Measurements from ENCODE around the gene FIS1. TPM values are rescaled to one million over a fixed set of nuclear protein-coding genes. Genes with fewer than 3 reads are reported as not detected.
A peak's percentile ranks its signal among the peaks of the same experiment; 100 is the strongest.

FIS1 gene
- total RNA-seq, 4 donors from 2014 or later = 129 to 251 (median 233) TPM

DNA sequence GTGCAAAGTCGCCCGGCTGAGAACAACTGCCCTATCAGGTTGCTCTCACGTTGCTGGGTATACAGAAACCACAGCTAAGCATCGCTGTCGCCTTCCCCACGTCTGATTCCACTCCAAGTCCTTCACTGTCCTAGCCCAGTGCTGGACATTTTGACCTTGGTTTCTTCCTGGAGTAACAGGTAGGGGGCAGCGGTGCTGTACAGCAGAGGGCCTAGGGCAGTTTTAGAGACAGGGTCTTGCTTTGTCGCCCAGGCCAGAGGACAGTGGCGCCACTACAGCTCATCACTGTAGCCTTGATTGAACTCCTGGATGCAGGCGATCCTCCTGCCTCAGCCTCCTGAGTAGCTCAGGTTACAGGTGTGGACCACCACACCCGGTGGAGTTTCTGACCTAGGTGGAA is 9.8 kb downstream of the FIS1 start:
- no peak overlapping the region for H3K4me3 ChIP-seq
- intact Hi-C loops (cut with DNase I; ENCODE audit: low total_unique reads) = no loop called here
- H3K4me1 ChIP-seq = peaks cover 0 to 6% of the 10 kb centered on the region in 2 donors
- no peaks in the 10 kb centered on the region for H3K27me3 ChIP-seq
- TF ChIP-seq, protein P1, sequence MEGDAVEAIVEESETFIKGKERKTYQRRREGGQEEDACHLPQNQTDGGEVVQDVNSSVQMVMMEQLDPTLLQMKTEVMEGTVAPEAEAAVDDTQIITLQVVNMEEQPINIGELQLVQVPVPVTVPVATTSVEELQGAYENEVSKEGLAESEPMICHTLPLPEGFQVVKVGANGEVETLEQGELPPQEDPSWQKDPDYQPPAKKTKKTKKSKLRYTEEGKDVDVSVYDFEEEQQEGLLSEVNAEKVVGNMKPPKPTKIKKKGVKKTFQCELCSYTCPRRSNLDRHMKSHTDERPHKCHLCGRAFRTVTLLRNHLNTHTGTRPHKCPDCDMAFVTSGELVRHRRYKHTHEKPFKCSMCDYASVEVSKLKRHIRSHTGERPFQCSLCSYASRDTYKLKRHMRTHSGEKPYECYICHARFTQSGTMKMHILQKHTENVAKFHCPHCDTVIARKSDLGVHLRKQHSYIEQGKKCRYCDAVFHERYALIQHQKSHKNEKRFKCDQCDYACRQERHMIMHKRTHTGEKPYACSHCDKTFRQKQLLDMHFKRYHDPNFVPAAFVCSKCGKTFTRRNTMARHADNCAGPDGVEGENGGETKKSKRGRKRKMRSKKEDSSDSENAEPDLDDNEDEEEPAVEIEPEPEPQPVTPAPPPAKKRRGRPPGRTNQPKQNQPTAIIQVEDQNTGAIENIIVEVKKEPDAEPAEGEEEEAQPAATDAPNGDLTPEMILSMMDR (IDR thresholded peaks at IDR 0.05) = peak in 1 of 4 experiments; percentile 11
- TF ChIP-seq POLR2A (IDR thresholded peaks at IDR 0.05) = no peak
- DNase-seq = no peak
- no peak overlapping the region for H3K27ac ChIP-seq
- H3K36me3 ChIP-seq = no peaks in the 10 kb centered on the region
- no peaks in the 10 kb centered on the region for H3K9me3 ChIP-seq

DNA sequence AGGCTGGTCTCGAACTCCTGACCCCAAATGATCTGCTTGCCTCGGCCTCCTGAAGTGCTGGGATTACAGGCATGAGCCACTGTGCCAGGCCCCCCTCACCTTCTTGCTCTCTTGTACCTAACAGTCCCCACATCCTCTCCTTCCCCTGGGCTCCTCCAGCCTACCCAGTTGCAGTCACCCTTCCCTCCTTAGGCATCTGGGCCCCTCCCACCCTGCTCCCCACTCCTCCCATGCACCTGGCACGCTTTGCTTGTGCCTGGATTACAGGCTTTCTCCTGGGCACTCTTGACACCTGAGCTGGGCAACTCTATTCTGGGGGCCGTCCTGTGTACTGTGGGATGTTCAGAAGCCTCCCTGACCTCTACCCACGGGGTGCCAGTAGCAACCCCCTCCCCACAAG is 10.2 kb downstream of the FIS1 start:
- H3K4me1 ChIP-seq = peaks cover 0 to 6% of the 10 kb centered on the region in 2 donors
- no peak for DNase-seq
- H3K9me3 ChIP-seq = no peaks in the 10 kb centered on the region
- TF ChIP-seq, protein P1 (IDR thresholded peaks at IDR 0.05) = no peak
- TF ChIP-seq POLR2A (IDR thresholded peaks at IDR 0.05) = no peak
- H3K27ac ChIP-seq = no peak overlapping the region
- no peaks in the 10 kb centered on the region for H3K27me3 ChIP-seq
- intact Hi-C loops (cut with DNase I; ENCODE audit: low total_unique reads) = no loop called here
- H3K4me3 ChIP-seq = no peak overlapping the region
- no peaks in the 10 kb centered on the region for H3K36me3 ChIP-seq

DNA sequence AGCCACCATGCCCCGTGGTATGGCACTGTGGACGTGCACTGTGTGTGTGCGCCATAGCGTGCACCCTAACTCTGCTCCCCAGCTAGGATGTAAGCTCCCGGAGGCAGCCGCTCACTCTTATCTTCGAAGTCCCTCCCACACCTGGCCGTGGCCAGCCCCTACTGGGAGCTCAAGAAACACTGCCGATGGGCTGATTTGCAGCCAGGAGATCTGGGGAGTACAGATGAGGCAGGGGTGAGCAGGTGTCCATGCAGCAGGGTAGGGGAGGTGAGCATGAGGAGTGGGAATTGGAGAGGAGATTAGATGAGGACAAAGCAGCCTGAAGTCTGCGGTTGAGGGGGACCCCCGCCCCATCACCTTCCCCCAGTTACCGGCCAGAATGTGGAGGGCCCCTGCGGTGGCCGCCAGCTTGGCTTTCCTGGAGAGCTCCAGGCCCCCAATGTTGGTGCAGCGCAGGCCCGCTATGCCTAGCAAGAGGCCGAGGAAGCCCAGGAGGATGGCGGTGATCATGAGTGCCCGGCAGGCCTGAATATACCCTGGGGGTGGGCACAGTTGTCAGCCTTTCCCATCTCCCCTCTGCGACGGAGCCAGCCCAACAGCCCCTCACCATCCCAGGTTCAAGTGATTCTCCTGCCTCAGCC is 10.9 kb downstream of the FIS1 start:
- peaks cover 0 to 6% of the 10 kb centered on the region in 2 donors for H3K4me1 ChIP-seq
- H3K4me3 ChIP-seq = no peak overlapping the region
- H3K36me3 ChIP-seq = no peaks in the 10 kb centered on the region
- no peak for DNase-seq
- intact Hi-C loops (cut with DNase I; ENCODE audit: low total_unique reads) = no loop called here
- H3K27ac ChIP-seq = no peak overlapping the region
- no peaks in the 10 kb centered on the region for H3K27me3 ChIP-seq
- TF ChIP-seq POLR2A (IDR thresholded peaks at IDR 0.05) = no peak
- no peaks in the 10 kb centered on the region for H3K9me3 ChIP-seq

DNA sequence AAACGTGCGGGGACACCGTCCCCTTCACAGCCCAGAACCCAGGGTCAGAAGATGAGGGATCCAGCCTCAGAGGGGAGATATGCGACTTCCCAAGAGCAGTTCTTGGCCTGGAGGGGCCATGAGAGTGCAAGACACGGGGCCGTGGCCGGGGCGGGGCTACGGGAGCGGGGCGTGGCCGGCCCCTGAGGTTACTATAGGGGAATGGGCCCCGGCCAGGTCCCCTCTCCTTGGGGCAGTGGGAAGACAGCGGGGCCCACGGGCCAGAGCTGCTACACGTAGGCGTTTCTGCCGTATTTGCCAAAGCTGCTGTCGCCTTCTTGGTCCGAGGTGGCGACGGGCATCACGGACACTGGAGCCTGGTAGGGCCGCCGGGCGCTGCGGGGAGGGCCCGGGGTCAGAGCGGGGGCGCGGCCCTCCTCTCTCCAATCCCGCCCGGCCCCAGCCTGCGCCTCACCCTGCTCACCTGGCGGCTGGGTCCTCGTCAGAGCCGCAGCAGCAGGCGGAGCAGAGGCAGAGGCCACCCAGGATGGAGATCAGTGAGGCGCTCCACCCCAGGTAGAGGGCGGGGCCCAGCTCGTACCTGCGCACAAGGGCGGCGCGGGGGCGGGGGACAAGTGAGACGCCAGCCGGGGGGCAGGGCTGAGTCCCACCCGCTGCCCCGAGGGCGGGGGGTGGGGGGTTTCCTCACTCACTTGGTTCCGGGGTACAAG is 12.6 kb downstream of the FIS1 start:
- Histone ChIP-seq H3K36me3 (no peaks in the 10 kb centered on the region), H3K4me1 (no peaks in the 10 kb centered on the region), H3K27ac (no peak overlapping the region), H3K4me3 (no peak overlapping the region), H3K27me3 (no peaks in the 10 kb centered on the region), H3K9me3 (no peaks in the 10 kb centered on the region)
- intact Hi-C loops (cut with DNase I; ENCODE audit: low total_unique reads) = no loop called here
- DNase-seq = no peak
- TF ChIP-seq POLR2A (IDR thresholded peaks at IDR 0.05) = no peak
- TF ChIP-seq, protein P1 (IDR thresholded peaks at IDR 0.05) = no peak

DNA sequence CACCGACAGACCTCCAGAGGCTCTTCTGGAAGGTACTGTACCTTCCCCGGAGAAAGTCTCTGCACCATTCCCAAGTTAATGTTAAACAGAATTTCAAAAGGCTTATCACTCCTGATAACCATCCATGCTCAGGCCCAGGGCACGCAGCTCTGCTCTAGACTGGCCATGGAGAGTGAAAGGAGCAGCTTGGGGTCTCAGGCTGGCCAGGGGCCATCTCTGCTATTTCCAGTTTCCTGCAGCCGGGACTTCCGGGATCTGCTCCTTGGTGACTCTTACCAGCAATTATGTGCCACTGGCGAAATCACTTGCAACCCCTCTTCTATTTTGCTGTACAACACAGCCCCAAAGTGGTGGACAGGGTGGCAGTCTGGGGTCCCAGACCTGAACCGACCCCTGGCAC is 13.2 kb downstream of the FIS1 start:
- no peaks in the 10 kb centered on the region for H3K9me3 ChIP-seq
- no peak for DNase-seq
- H3K4me1 ChIP-seq = no peaks in the 10 kb centered on the region
- no peaks in the 10 kb centered on the region for H3K27me3 ChIP-seq
- no peak overlapping the region for H3K4me3 ChIP-seq
- TF ChIP-seq POLR2A (IDR thresholded peaks at IDR 0.05) = no peak
- TF ChIP-seq, protein P1 (IDR thresholded peaks at IDR 0.05) = no peak
- no peak overlapping the region for H3K27ac ChIP-seq
- intact Hi-C loops (cut with DNase I; ENCODE audit: low total_unique reads) = no loop called here
- no peaks in the 10 kb centered on the region for H3K36me3 ChIP-seq
